Measurements from ENCODE around the gene DNAH1.

DNAH1 gene

DNA sequence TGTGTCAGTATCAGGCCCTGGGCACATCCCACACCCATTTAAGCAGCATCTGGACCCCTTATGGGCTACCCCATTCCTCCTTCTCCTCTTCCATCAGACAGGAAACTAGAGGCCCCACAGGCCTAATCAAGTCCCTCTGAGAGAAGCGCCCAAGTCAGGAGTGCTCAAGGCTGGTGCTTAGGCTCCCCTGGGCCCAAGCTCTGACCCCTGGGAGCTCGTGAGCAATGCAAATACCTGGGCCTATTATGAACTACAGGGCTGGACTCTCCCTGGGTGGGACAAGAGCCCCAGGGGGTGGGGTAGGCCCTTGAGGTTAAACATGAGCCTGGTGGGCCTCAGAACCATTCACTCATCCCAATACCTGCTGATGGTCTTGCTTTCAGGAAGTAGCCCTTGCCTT, 71.4 kb downstream of the DNAH1 start:
- no peak for DNase-seq (ENCODE audit: low read depth in 2 of 2)

DNA sequence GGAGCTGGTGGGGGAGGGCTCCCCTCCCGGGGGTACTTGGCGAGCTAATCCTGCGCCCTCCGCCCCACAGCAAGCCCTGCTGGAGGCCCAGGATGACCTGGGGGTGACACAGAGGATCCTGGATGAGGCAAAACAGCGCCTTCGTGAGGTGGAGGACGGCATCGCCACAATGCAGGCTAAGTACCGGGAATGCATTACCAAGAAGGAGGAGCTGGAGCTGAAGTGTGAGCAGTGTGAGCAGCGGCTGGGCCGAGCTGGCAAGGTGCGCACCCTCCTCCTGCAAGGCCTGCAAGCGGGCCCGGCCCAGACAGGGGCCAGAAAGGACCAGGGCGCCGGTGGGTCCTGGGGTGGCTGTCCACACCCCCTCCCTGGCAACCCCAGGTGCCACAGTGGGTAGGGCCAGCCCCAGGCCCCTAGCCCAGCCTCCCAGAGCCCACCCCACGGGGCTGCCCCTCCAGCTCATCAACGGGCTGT, 72.3 kb downstream of the DNAH1 start:
- DNase-seq (ENCODE audit: low read depth in 2 of 2): no peak

DNA sequence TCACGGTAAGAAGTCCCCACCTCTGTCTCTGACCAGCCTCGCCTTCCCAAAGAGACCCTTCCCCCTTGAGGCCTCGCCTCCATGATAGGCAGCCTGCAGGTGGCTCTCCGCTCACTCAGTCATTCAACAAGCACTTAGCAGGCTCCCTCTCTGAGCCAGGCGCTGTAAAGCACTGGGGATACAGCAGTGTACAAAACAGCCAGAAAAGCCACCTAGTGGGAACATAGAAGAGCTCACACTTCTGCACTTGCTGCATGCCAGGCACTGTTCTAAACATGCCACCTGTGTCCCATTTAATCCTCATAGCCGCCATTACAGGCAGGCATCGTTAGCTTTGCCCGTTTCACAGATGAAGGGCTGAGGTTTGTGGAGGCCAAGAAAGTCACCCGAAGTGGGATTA, 72.8 kb downstream of the DNAH1 start:
- no peak for DNase-seq (ENCODE audit: low read depth in 2 of 2)

DNA sequence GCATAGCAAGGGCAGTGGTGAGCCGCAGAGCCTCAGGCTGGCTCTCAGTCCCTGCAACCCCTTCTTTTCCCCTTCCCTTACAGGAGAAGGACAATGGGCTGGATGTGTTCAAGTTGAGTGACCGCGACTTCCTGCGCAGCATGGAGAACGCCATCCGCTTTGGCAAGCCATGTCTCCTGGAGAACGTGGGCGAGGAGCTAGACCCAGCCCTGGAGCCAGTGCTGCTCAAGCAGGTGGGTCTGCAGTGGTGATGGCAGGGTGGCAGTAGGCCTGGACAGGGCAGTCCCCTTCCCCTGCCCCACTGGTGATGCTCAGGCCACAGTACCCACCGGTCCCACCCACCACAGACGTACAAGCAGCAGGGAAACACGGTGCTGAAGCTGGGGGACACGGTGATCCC, 75.0 kb downstream of the DNAH1 start:
- no peak for DNase-seq (ENCODE audit: low read depth in 2 of 2)

DNA sequence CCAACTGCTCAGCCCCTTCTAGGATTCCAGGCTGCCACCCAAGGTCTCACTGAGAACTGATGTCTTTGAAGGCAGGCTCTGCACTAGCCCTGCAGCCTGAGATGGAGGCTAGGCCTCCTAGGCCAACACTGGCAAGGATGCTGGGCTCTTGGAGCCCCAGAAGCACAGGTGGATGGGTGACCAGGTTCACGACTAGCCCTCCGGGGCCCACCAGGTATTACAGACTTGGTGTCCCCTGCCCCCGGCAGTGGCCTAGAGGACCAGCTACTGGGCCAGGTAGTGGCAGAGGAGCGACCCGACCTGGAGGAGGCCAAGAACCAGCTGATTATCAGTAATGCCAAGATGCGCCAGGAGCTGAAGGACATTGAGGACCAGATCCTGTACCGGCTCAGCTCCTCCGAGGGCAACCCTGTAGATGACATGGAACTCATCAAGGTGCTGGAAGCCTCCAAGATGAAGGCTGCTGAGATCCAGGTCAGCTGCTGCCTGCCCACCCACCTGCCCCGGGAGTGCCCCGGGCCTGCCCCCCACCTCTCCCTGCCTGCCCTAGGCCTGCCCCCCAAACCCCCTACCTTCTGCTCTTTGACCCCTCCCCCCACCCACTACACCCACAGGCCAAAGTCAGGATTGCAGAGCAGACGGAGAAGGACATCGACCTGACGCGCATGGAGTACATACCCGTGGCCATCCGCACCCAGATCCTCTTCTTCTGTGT, 76.3 kb downstream of the DNAH1 start:
- DNase-seq (ENCODE audit: low read depth in 2 of 2): no peak

DNA sequence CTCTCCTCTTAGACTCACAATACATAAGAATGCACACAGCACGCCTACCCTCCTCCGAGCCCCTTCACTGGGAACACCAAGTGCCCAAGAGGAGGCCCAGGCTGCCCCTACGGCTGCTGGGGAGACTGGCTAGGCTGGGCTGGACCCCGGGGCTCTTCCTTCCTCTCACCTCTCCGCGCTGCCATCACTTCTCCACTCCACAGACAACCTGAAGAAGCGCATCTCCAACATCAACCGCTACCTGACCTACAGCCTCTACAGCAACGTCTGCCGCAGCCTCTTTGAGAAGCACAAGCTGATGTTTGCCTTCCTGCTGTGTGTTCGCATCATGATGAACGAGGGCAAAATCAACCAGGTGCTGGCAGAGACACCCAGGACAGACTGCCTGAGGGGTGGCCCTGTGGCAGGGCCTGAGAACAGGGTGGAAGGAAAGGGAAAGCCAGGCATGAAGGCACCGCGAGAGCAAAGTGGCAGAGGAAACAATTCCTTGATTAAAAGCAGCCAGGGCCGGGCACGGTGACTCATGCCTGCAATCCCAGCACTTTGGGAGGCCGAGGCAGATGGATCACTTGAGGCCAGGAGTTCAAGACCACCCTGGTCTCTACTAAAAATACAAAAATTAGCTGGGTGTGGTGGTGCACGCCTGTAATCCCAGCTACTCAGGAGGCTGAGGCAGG, 77.2 kb downstream of the DNAH1 start:
- no peak for DNase-seq (ENCODE audit: low read depth in 2 of 2)

DNA sequence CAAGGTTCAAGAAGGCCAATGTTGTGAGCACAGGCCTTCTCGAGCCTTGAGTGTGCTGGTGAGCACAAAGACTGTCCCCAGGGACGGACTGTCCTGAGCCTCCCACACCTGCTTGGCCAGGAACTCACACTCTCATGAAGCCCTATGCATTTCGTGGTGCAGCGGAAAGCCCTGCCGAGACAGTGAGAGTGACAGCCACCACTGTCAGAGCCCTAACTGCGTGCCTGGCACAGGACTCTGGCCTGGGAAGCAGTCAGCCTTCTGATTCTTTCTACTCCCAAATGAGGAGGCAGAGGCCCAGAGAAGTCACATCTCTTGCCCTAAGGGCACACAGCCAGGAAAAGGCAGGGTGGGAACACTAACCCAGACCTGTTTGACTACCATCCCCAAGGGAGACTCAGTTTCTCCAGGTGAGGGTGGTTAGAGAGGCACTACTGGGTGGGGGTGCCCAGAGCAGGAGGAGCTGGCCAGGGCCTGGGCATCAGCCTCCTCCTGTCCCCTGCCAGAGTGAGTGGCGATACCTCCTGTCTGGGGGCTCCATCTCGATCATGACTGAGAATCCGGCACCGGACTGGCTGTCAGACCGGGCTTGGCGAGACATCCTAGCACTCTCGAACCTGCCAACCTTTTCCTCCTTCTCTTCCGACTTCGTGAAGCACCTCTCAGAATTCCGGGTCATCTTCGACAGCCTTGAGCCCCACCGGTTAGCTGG, 78.0 kb downstream of the DNAH1 start:
- DNase-seq (ENCODE audit: low read depth in 2 of 2): no peak

DNA sequence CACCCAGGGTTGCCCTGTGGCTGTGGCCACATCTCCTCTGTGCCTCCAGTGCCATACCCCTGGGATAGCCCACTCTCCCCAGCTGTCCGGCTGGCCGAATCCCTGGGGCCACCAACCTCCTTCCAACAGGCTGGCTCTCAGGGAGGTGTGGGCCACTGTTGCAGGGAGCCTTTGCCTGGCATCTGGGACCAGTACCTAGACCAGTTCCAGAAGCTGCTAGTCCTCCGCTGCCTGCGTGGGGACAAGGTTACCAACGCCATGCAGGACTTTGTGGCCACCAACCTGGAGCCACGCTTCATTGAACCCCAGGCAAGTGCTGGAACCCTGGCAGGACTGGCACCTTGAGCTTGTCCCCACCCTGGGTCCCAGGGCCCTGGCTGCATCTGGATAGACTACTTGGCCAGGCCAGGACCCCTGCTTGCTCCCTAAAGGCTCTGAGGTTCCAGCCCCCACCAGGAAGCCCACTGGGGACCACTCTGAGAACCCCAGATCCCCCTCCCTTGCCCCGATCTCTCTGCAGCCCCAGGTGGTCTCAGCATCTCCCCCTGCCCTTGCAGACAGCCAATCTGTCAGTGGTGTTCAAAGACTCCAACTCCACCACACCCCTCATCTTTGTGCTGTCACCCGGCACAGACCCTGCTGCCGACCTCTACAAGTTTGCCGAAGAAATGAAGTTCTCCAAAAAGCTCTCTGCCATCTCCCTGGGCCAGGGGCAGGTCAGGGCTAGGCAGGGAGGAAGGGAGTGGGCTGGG, 78.8 kb downstream of the DNAH1 start:
- no peak for DNase-seq (ENCODE audit: low read depth in 2 of 2)

DNA sequence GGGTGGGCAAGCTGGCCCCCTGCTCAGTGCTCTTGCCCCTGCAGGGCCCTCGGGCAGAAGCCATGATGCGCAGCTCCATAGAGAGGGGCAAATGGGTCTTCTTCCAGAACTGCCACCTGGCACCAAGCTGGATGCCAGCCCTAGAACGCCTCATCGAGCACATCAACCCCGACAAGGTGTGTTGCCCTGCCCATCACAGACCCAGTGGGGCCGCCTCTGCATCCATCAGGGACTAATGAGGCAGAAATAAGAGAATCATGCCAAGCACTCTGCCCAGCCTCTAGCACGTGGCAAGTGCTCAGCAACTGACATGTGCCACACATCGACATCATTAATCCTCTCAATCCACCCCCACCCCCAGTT, 79.4 kb downstream of the DNAH1 start:
- no peak for DNase-seq (ENCODE audit: low read depth in 2 of 2)

DNA sequence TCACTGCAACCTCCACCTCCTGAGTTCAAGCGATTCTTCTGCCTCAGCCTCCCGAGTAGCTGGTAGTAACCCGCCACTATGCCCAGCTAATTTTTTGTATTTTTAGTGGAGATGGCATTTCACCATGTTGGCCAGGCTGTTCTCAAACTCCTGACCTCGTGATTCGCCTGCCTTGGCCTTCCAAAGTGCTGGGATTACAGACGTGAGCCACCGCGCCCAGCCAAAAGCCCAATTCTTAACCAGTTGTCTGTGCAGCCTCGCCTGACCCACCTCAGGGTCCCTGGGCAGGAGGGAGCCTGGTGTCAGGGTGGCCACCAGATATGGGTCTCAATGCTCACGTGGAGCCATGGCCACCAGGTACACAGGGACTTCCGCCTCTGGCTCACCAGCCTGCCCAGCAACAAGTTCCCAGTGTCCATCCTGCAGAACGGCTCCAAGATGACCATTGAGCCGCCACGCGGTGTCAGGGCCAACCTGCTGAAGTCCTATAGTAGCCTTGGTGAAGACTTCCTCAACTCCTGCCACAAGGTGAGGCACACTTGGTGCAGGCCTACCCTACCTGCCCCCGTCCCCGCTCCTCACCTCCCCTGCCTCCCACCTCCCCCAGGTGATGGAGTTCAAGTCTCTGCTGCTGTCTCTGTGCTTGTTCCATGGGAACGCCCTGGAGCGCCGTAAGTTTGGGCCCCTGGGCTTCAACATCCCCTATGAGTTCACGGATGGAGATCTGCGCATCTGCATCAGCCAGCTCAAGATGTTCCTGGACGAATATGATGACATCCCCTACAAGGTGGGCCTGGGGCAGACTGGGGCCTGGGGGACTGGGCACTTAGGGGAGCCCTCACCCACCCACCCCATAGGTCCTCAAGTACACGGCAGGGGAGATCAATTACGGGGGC, 80.1 kb downstream of the DNAH1 start:
- no peak for DNase-seq (ENCODE audit: low read depth in 2 of 2)

DNA sequence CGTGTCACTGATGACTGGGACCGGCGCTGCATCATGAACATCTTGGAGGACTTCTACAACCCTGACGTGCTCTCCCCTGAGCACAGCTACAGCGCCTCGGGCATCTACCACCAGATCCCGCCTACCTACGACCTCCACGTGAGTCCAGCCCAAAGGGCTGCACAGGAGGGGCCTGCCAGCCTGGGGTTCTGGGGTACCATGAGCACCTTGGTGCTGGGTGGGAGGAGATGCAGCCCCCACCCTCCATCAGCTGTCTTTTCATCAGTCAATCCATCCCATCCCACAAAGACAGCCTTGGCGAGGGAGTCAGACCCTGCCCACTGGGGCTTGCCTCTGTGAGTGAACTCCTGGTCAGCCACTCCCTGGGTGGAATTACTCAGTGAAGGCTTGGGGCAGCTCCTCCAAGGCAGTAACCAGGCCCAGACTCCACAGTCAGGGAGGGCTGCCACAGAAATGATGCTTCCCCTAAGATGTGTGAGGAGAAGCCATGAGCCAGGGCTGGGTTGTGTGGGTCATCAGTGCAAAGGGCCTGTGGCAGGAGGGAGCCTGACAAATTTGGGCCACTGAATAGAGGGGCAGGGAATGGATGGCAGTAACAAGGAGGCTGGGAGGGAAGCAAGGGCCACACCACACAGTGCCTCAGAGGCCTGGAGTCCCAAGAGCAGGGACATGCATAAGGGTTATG, 80.9 kb downstream of the DNAH1 start:
- no peak for DNase-seq (ENCODE audit: low read depth in 2 of 2)

DNA sequence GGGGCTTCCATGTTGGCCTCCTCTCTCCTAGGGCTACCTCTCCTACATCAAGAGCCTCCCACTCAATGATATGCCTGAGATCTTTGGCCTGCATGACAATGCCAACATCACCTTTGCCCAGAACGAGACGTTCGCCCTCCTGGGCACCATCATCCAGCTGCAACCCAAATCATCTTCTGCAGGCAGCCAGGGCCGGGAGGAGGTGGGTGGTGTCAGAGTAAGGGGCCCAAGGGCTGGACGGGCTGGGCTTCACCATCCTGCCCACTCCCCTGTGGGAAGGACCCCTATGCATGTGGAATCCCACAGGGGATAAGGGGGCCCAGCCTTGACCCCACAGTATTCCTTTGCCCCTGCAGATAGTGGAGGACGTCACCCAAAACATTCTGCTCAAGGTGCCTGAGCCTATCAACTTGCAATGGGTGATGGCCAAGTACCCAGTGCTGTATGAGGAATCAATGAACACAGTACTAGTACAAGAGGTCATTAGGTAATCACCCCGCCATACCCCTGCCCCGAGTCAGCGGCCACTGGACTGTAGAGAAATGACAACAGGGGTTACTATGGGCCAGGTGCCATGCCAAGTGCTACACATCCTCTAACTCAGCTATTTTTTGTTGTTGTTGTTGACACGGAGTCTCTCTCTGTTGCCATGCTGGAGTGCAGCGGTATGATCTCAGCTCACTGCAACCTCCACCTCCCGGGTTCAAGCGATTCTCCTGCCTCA, 81.7 kb downstream of the DNAH1 start:
- DNase-seq (ENCODE audit: low read depth in 2 of 2): no peak

DNA sequence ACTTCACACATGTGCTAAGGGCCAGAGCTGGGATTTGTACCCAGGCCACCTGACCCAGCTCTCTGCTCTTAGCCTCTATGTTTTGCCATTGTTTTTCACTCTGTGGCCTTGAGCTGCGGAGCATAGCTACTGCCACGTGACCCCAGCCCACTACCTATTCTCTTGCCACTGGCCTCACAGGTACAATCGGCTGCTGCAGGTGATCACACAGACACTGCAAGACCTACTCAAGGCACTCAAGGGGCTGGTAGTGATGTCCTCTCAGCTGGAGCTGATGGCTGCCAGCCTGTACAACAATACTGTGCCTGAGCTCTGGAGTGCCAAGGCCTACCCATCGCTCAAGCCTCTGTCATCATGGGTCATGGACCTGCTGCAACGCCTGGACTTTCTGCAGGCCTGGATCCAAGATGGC, 82.6 kb downstream of the DNAH1 start:
- DNase-seq (ENCODE audit: low read depth in 2 of 2): no peak

DNA sequence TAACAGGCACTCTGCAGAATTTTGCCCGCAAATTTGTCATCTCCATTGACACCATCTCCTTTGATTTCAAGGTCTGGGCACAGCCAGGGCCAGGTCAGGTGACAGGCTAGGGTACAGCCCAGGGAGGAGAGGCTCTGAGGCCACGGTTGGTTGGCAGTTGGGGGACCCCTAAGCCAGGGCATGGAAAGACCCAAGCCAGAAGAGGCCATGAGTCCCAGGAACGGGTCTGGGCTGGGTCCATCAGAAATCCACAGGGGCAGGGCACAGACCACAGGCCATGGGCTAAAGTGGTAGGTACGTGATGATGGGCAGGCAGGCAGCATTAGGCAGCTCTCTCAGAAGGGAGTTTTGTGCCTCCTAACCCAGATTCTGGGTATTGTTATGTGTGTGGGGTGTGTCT, 83.0 kb downstream of the DNAH1 start:
- no peak for DNase-seq (ENCODE audit: low read depth in 2 of 2)

DNA sequence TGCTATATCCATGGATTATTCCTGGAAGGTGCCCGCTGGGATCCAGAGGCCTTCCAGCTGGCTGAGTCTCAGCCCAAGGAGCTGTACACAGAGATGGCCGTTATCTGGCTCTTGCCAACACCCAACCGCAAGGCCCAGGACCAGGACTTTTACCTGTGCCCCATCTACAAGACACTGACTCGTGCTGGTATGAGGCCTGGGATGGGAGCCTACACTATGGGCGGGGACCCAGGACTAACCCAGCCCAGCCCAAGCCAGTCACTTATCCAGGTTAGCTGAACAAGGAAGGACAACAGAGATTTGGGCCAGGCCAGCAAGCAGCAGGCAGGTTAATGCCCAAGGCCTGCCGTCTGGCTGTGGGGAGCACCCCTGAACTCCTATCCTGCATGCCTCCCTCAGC, 83.5 kb downstream of the DNAH1 start:
- no peak for DNase-seq (ENCODE audit: low read depth in 2 of 2)

DNA sequence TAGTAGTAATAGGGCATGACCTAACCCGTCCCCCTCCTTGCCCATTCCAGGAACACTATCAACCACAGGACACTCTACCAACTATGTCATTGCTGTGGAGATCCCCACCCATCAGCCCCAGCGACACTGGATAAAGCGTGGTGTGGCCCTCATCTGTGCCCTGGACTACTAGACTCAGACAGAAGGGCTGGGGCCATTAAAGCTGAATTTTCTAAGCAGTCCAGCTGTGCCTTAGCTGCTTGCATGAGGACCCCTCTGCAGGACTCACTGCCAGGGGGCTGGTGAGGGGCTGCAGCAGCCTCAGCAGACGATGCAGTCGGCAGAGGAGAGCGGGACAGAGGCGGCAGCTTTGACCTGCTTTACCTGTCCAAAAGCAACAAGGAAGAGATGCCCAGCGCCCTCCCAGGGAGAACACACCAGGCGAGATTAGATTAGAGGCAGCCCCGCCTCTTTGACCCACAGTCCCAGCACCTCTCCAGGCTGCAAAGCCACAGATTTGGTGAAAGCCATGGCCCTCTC, 84.2 kb downstream of the DNAH1 start:
- DNase-seq (ENCODE audit: low read depth in 2 of 2): no peak

DNA sequence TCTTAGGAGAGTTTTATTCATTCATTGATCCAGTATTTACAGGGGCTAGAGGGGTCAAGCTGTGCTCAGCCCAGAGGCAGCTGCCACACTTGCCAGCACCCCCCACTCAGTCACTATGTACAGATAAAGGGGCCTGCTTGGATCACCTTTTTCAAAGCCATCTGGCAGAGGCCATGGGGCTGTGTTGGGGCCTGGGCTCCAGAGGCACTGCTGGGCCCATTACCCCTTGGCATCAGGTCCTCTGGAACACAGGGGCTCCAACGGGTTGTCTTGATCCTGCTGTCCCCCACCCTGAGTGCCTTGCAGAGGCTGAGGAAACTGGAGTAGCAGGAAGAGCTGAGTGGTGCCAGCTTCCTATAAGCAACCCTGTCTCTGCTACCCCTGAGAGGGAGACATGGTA, 84.9 kb downstream of the DNAH1 start:
- no peak for DNase-seq (ENCODE audit: low read depth in 2 of 2)

DNA sequence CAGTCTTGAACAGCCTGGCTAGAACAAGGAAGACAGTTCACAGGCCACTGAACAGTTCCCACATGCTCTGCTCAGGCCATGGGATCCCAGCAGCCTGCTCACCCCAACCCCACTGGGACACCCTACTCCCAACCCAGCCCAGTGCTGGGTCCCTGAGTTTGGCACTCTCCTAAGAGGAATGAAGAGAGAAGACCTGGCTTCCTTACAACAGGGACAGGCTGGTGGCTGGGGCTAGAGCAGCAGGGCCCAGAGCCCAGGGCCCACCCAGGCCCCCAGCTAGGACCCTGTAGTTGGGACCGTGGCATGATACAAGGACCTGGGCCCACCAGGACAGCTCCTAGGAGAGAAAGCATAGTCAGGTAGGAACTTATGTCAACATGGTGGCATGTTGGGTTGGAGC, 85.4 kb downstream of the DNAH1 start:
- DNase-seq (ENCODE audit: low read depth in 2 of 2): no peak

DNA sequence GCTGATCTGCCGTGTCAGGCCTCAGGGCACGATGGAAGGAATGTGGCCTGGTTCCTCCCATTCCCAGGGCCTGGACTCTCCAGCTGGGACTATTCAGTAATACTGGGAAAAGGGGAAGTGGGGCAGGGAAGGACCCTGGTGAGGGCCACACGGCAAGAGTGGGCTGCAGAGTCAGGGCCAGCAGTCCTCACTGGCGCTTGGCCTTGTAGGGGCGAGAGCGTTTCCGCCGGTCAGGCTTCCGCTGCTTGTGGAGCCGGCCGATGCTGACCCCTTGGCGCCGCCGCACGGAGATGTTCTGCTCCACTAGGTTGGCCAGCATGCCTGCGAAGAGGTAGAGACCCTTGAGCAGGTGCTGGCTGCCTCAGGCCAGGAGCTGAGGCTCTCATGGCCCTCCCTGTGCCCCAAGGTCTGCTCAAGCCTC, 86.0 kb downstream of the DNAH1 start:
- DNase-seq (ENCODE audit: low read depth in 2 of 2): no peak

Measured in stimulated activated CD4-positive, alpha-beta T cell treated with anti-CD3 and anti-CD28 coated beads, Interleukin-12 subunit alpha, Interleukin-12 subunit beta, amount 100 ng/mL, for 24 hours (primary cell).